ENCODE measurements around the gene GPR162.
A peak's percentile ranks its signal among the peaks of the same experiment; 100 is the strongest.
"Not testable (repeated sequence)": the region's sequence is repeated elsewhere in the genome, so short reads cannot be mapped to it uniquely, and the experiment has no call there.

Gene GPR162

DNA sequence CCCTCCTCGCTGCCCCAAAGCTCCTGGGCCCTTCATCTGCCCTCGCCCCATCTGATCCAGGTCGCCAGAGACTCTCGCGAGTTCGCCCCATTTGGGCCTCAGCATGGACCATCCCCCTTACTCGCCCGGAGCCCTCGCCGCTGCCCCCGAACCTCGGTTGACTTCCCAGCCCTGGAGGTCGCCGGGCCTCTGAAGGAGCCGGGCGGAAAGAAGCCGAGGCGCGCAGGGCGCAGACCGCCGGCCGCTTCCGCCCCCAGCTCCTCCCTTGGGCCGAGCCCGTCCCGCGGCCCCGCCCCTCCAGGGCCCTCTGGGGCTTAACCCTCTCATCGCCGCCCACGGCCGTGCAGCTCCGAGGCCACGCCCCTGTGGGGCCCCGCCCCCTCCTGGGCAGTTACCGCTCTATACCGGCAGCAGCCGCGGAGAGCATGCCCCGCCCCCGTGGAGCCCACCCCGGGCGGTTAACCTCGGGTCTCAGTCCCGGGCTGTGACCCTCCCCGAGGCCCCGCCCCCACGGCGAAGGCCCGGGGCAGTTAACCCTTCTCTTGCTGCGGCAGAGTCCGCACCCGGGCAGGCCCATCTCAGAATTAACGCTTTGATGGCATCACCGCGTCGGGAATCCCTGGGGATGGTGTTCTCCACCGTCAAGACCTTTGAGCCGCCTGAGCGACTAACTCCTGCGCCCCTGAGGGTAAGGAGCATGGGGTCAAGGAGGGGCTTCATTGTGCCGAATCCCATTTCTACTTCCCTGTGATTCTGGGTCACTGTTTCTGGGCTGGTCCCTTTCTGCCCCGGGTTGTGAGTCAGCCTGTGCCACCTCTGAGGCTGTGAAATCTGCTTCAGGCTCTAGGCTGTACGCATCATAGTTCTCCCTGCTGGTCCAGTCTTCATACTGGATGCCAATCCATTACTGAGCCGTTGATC, 51.7 kb downstream of the GPR162 start, which contains the start of gene SPSB2:
SPSB2 (minus strand) TSS at position 210 of the 921 bp plus-strand sequence. CDS start 402 bp downstream, outside the sequence.
- DNase-seq (ENCODE audit: low read depth): peak; percentile 97

DNA sequence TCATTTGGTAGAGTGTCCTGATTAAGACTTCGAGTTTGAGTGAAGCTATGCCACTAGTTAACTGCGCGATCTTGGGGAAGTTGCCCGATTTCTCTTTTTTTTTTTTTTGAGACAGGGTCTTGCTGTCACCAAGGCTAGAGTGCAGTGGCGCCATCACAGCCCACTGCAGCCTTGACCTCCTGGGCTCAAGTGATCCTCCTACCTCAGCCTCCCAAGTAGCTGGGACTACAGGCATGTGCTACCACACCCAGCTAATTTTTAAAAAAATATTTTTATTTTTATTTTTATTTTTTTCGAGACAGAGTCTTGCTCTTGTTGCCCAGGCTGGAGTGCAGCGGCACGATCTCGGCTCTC, 52.4 kb downstream of the GPR162 start:
- not testable (repeated sequence) for DNase-seq (ENCODE audit: low read depth)

Measured in T-helper 22 cell (primary cell).